Fibroblast of mammary gland (primary cell): ENCODE data around the gene NT5DC3.
"Not testable (repeated sequence)": the region's sequence is repeated elsewhere in the genome, so short reads cannot be mapped to it uniquely, and the experiment has no call there.

Experiments used
- DNase-seq: peaks from one replicate; pipeline ENCODE4 v3.0.0-alpha.2; 2010; ENCODE audit warnings: low read depth
- H3K4me3 ChIP-seq: 2 replicates; pipeline ENCODE4 v1.5.1; 2011; ENCODE audit warnings: low read depth, mild to moderate bottlenecking, low read length, moderate library complexity; ENCODE audit not compliant: control insufficient read depth
- TF ChIP-seq, protein P1 (sequence below): conservative IDR thresholded peaks from 2 replicates; pipeline ENCODE4 v1.5.1; 2011; ENCODE audit warnings: low read depth, low read length, inconsistent platforms; ENCODE audit not compliant: control insufficient read depth, insufficient read depth

NT5DC3 gene

GRCh38 chr12:103839609-103840461, 1.2 kb downstream of the NT5DC3 start:
- H3K4me3 ChIP-seq: peak overlapping the region; percentile 80
- TF ChIP-seq, protein P1, sequence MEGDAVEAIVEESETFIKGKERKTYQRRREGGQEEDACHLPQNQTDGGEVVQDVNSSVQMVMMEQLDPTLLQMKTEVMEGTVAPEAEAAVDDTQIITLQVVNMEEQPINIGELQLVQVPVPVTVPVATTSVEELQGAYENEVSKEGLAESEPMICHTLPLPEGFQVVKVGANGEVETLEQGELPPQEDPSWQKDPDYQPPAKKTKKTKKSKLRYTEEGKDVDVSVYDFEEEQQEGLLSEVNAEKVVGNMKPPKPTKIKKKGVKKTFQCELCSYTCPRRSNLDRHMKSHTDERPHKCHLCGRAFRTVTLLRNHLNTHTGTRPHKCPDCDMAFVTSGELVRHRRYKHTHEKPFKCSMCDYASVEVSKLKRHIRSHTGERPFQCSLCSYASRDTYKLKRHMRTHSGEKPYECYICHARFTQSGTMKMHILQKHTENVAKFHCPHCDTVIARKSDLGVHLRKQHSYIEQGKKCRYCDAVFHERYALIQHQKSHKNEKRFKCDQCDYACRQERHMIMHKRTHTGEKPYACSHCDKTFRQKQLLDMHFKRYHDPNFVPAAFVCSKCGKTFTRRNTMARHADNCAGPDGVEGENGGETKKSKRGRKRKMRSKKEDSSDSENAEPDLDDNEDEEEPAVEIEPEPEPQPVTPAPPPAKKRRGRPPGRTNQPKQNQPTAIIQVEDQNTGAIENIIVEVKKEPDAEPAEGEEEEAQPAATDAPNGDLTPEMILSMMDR: no peak
- DNase-seq: no peak

- DNase-seq: no peak
- TF ChIP-seq, protein P1: no peak
- H3K4me3 ChIP-seq: no peak overlapping the region
Observed at GRCh38 chr12:103839103-103839502, 1.9 kb downstream of the NT5DC3 start.

GRCh38 chr12:103838254-103838914, 2.6 kb downstream of the NT5DC3 start:
- TF ChIP-seq, protein P1: no peak
- H3K4me3 ChIP-seq: no peak overlapping the region
- DNase-seq: no peak

DNA sequence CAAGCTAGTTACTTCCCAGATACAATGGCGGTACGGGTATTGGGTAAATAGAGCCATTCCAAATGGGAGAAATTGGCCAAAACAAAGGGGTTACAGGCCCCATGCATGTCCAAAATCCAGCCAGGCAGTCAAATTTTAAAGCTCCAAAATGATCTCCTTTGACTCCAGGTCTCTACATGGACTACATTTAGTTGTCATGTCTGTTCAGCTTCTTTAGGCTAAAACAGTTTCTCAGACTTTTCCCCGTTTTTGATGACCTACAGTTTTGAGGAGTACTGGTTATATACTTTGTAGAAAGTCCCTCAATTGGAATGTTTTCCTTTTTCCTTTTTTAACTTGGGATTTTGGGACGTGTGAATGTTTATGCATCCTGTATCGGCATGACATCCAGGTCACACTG, 4.7 kb downstream of the NT5DC3 start:
- TF ChIP-seq, protein P1: no peak
- no peak overlapping the region for H3K4me3 ChIP-seq
- DNase-seq: no peak

GRCh38 chr12:103835747-103836335, 5.2 kb downstream of the NT5DC3 start:
- DNase-seq, H3K4me3 ChIP-seq: not testable (repeated sequence)

DNA sequence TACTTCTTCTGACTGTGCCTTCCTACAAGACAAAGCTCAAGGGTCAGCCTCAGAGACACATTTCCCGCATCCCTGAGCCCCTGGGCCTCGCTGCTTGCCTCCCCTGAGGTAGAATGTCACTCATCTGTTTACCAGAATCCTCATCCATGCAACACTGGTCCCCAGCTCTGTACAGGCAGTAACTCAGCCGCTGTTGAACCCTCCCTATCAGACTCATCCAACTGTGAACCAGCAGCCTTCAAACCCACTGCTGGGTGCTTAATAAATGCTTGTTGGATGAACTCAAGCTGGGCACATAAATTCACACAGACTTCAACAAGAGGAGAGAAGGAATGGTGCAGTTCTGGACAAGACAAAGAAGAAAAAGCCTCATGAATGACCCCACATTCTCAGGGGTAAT, 6.1 kb downstream of the NT5DC3 start:
- no peak overlapping the region for H3K4me3 ChIP-seq
- TF ChIP-seq, protein P1: no peak
- DNase-seq: no peak

DNA sequence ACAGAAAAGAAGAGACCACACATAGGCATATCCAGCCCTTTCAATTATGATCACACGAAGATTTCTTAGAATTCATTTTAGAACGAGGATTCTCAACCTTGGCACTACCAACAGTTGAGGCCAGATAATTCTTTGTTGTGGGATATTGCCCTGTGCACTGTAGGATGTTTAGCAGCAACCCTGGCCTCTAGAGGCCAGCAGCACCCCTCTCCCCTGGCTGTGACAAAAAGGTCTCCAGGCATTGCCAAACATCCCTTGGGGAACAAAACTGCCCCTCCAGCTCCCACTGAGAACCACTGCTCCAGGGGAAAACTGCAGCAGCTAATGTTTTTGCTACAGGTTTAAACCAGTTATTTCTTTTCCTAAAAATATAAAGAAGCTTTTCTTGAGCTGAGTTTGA, 7.1 kb downstream of the NT5DC3 start:
- no peak for DNase-seq
- TF ChIP-seq, protein P1: peak; percentile 1
- no peak overlapping the region for H3K4me3 ChIP-seq
